Neural cell (in vitro differentiated cells): ENCODE results near the gene CLEC9A. TPM values are rescaled to one million over a fixed set of nuclear protein-coding genes. Genes with fewer than 3 reads are reported as not detected.

Source experiments
- H2AFZ ChIP-seq: fragments of 200-600, 300-800 bp; sonication (generic), shearing (Covaris generic); 2 replicates; pipeline ENCODE4 v1.6.0; 2014; ENCODE audit warnings: low read depth, mild to moderate bottlenecking, antibody characterized with exemption, low read length, moderate library complexity
- H3F3A ChIP-seq: fragments of 200-600 bp; shearing (Covaris generic); 2 replicates; pipeline ENCODE4 v1.6.1; 2016; ENCODE audit warnings: mild to moderate bottlenecking, moderate library complexity, mixed read lengths, antibody characterized with exemption, low read length; ENCODE audit not compliant: insufficient read depth, poor library complexity, severe bottlenecking
- H3K27ac ChIP-seq: fragments of 200-600, 300-800 bp; sonication (generic), shearing (Covaris generic); 2 replicates; pipeline ENCODE4 v1.5.1; 2014; ENCODE audit warnings: mild to moderate bottlenecking, low read length, moderate library complexity
- H3K27me3 ChIP-seq: fragments of 300-800, 200-600 bp; sonication (generic), shearing (Covaris generic); 2 replicates; pipeline ENCODE4 v1.6.0; 2014; ENCODE audit warnings: mild to moderate bottlenecking, low read depth, low read length, moderate library complexity; ENCODE audit not compliant: insufficient read depth
- H3K36me3 ChIP-seq: fragments of 300-800, 200-600 bp; sonication (generic), shearing (Covaris generic); 2 replicates; pipeline ENCODE4 v1.5.1; 2014; ENCODE audit warnings: mild to moderate bottlenecking, antibody characterized with exemption, low read length, moderate library complexity; ENCODE audit not compliant: insufficient read depth
- H3K4me2 ChIP-seq: fragments of 300-800, 200-600 bp; sonication (generic), shearing (Covaris generic); 2 replicates; pipeline ENCODE4 v1.6.0; 2014; ENCODE audit warnings: mild to moderate bottlenecking, low read length
- H3K4me3 ChIP-seq: fragments of 300-800, 200-600 bp; sonication (generic), shearing (Covaris generic); 2 replicates; pipeline ENCODE4 v1.5.1; 2014; ENCODE audit warnings: mild to moderate bottlenecking, low read length, moderate library complexity
- H3K79me2 ChIP-seq: fragments of 200-600 bp; shearing (Covaris generic); replicated peaks from 2 replicates; pipeline ENCODE4 v1.6.0; 2014; ENCODE audit warnings: mild to moderate bottlenecking, low read length, moderate library complexity; ENCODE audit not compliant: insufficient read depth
- H3K9ac ChIP-seq: fragments of 300-800, 200-600 bp; sonication (generic), shearing (Covaris generic); 2 replicates; pipeline ENCODE4 v1.6.1; 2016; ENCODE audit warnings: mild to moderate bottlenecking, low read length, mixed read lengths
- H3K9me2 ChIP-seq: fragments of 200-600 bp; shearing (Covaris generic); 2 replicates; pipeline ENCODE4 v1.6.1; 2016; ENCODE audit warnings: mild to moderate bottlenecking, low read length, mixed read lengths; ENCODE audit not compliant: insufficient read depth
- H3K9me3 ChIP-seq: fragments of 200-600, 300-800 bp; sonication (generic), shearing (Covaris generic); 2 replicates; pipeline ENCODE4 v1.6.1; 2016; ENCODE audit warnings: mild to moderate bottlenecking, mixed run types, low read length, moderate library complexity, mixed read lengths
- H4K20me1 ChIP-seq: fragments of 200-600 bp; shearing (Covaris generic); 2 replicates; pipeline ENCODE4 v1.6.1; 2016; ENCODE audit warnings: mild to moderate bottlenecking, mixed run types; ENCODE audit not compliant: insufficient read depth
- CTCF ChIP-seq: fragments of 450-650 bp; IDR thresholded peaks from 2 replicates; pipeline ENCODE4 v1.5.1; 2014; ENCODE audit warnings: antibody characterized with exemption, mild to moderate bottlenecking, moderate library complexity; ENCODE audit not compliant: poor library complexity, severe bottlenecking
- EP300 ChIP-seq: fragments of 450-650 bp; conservative IDR thresholded peaks from 2 replicates; pipeline ENCODE4 v1.6.1; 2014; ENCODE audit warnings: antibody characterized with exemption, mild to moderate bottlenecking, moderate library complexity; ENCODE audit not compliant: poor library complexity, severe bottlenecking
- EZH2 ChIP-seq: fragments of 200-600, 300-800 bp; shearing (Covaris generic), sonication (generic); IDR thresholded peaks from 2 replicates; pipeline ENCODE4 v1.6.1; 2014; ENCODE audit warnings: antibody characterized with exemption, low read length, borderline replicate concordance, mild to moderate bottlenecking; ENCODE audit not compliant: insufficient read depth, poor library complexity, severe bottlenecking
- MXI1 ChIP-seq: fragments of 450-650 bp; conservative IDR thresholded peaks from 2 replicates; pipeline ENCODE4 v1.6.1; 2014; ENCODE audit warnings: antibody characterized with exemption, mild to moderate bottlenecking; ENCODE audit not compliant: poor library complexity, severe bottlenecking
- POLR2AphosphoS5 ChIP-seq: IDR thresholded peaks from 2 replicates; pipeline ENCODE4 v1.6.1; 2012
- RAD21 ChIP-seq: fragments of 450-650 bp; conservative IDR thresholded peaks from 2 replicates; pipeline ENCODE4 v1.6.1; 2014; ENCODE audit warnings: antibody characterized with exemption, mild to moderate bottlenecking, moderate library complexity
- SMC3 ChIP-seq: fragments of 450-650 bp; conservative IDR thresholded peaks from 2 replicates; pipeline ENCODE4 v1.6.1; 2014; ENCODE audit warnings: antibody characterized with exemption, mild to moderate bottlenecking, moderate library complexity; ENCODE audit not compliant: poor library complexity
- TAF1 ChIP-seq: IDR thresholded peaks from 2 replicates; pipeline ENCODE4 v1.6.1; 2012; ENCODE audit warnings: low read depth
- polyA plus RNA-seq: library from polyadenylated mRNA; depleted of rRNA; stranded (reverse); fragments of >200 nt; gene quantifications from 2 replicates; pipeline ENCODE4 v1.2.3, GENCODE V29; 2014
- TF ChIP-seq, protein P1 (sequence below): IDR thresholded peaks from 2 replicates; pipeline ENCODE4 v1.6.1; 2012; ENCODE audit warnings: borderline replicate concordance

The CLEC9A gene
- polyA plus RNA-seq, 1 donor from 2014 or later, result not detected

DNA sequence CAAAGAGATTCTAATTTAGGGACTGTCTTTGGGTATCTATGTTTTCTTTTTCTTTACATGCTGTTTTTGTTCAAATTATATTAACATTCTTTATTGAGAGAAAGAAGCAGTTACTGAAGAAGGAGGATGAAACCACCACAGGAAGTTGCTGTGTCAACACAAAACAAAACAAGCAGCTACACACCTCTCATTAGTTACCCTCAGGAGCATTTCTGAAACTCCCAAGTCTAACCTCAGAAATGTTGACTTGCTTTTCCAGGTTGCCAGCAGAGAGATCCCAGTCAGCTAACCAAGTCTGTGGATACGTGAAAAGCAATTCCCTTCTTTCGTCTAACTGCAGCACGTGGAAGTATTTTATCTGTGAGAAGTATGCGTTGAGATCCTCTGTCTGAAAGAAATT, 34.8 kb downstream of the CLEC9A start:
- H3K9me2 ChIP-seq, result no peaks in the 10 kb centered on the region
- H3K9me3 ChIP-seq, result no peaks in the 10 kb centered on the region
- no peak overlapping the region for H3K4me2 ChIP-seq
- no peak overlapping the region for H2AFZ ChIP-seq
- H3K79me2 ChIP-seq, result no peaks in the 10 kb centered on the region
- no peak for TF ChIP-seq SMC3
- no peak for TF ChIP-seq POLR2AphosphoS5
- TF ChIP-seq TAF1, result no peak
- no peak for TF ChIP-seq EP300
- TF ChIP-seq MXI1, result no peak
- H3F3A ChIP-seq, result no peaks in the 10 kb centered on the region
- H3K27ac ChIP-seq, result no peak overlapping the region
- no peaks in the 10 kb centered on the region for H4K20me1 ChIP-seq
- no peaks in the 10 kb centered on the region for H3K27me3 ChIP-seq
- no peak overlapping the region for H3K4me3 ChIP-seq
- no peaks in the 10 kb centered on the region for H3K36me3 ChIP-seq
- H3K9ac ChIP-seq, result no peak overlapping the region

DNA sequence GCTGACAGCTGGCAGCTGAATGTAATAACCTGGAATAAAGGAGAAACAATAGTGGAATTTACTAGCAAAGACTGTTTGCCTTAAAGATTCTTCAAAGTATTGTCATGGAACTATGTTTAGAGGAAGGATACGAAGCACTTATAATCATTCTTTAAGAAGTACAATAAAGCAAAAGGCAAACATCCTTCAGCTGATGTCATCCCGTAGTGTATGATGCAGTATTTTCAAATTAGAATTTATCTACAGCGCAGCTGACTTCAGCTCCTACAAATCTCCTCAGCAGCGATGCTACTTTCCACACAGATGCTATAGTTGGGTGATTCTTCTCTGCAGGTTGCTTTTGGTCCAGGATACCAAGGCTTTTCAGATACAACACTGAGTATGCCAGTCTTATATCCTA, 36.8 kb downstream of the CLEC9A start:
- no peaks in the 10 kb centered on the region for H3F3A ChIP-seq
- no peaks in the 10 kb centered on the region for H3K9me3 ChIP-seq
- no peak overlapping the region for H3K27ac ChIP-seq
- TF ChIP-seq TAF1, result no peak
- no peak for TF ChIP-seq EZH2
- TF ChIP-seq EP300, result no peak
- no peak for TF ChIP-seq MXI1
- no peak for TF ChIP-seq RAD21
- TF ChIP-seq CTCF, result no peak
- no peak for TF ChIP-seq POLR2AphosphoS5
- no peak for TF ChIP-seq SMC3
- TF ChIP-seq, protein P1, sequence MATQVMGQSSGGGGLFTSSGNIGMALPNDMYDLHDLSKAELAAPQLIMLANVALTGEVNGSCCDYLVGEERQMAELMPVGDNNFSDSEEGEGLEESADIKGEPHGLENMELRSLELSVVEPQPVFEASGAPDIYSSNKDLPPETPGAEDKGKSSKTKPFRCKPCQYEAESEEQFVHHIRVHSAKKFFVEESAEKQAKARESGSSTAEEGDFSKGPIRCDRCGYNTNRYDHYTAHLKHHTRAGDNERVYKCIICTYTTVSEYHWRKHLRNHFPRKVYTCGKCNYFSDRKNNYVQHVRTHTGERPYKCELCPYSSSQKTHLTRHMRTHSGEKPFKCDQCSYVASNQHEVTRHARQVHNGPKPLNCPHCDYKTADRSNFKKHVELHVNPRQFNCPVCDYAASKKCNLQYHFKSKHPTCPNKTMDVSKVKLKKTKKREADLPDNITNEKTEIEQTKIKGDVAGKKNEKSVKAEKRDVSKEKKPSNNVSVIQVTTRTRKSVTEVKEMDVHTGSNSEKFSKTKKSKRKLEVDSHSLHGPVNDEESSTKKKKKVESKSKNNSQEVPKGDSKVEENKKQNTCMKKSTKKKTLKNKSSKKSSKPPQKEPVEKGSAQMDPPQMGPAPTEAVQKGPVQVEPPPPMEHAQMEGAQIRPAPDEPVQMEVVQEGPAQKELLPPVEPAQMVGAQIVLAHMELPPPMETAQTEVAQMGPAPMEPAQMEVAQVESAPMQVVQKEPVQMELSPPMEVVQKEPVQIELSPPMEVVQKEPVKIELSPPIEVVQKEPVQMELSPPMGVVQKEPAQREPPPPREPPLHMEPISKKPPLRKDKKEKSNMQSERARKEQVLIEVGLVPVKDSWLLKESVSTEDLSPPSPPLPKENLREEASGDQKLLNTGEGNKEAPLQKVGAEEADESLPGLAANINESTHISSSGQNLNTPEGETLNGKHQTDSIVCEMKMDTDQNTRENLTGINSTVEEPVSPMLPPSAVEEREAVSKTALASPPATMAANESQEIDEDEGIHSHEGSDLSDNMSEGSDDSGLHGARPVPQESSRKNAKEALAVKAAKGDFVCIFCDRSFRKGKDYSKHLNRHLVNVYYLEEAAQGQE, result no peak
- H3K9me2 ChIP-seq, result no peaks in the 10 kb centered on the region
- no peaks in the 10 kb centered on the region for H3K79me2 ChIP-seq
- H3K9ac ChIP-seq, result no peak overlapping the region
- H3K4me3 ChIP-seq, result no peak overlapping the region
- no peaks in the 10 kb centered on the region for H3K36me3 ChIP-seq
- no peaks in the 10 kb centered on the region for H3K27me3 ChIP-seq
- H3K4me2 ChIP-seq, result no peak overlapping the region
- no peak overlapping the region for H2AFZ ChIP-seq
- no peaks in the 10 kb centered on the region for H4K20me1 ChIP-seq

GRCh38 chr12:10067942-10068341, 37.5 kb downstream of the CLEC9A start:
- H3K27ac ChIP-seq, result no peak overlapping the region
- no peaks in the 10 kb centered on the region for H3K9me3 ChIP-seq
- no peak overlapping the region for H3K4me2 ChIP-seq
- TF ChIP-seq RAD21, result no peak
- TF ChIP-seq, protein P1, result no peak
- no peak for TF ChIP-seq EP300
- no peak for TF ChIP-seq POLR2AphosphoS5
- TF ChIP-seq EZH2, result no peak
- TF ChIP-seq CTCF, result no peak
- TF ChIP-seq TAF1, result no peak
- TF ChIP-seq MXI1, result no peak
- no peak for TF ChIP-seq SMC3
- no peaks in the 10 kb centered on the region for H3K36me3 ChIP-seq
- H3K9ac ChIP-seq, result no peak overlapping the region
- H2AFZ ChIP-seq, result no peak overlapping the region
- H3K27me3 ChIP-seq, result no peaks in the 10 kb centered on the region
- no peak overlapping the region for H3K4me3 ChIP-seq
- no peaks in the 10 kb centered on the region for H3F3A ChIP-seq
- H4K20me1 ChIP-seq, result no peaks in the 10 kb centered on the region
- no peaks in the 10 kb centered on the region for H3K9me2 ChIP-seq
- H3K79me2 ChIP-seq, result no peaks in the 10 kb centered on the region
